ENCODE results near the gene HM13.
"Not testable (repeated sequence)": the region's sequence is repeated elsewhere in the genome, so short reads cannot be mapped to it uniquely, and the experiment has no call there.

The HM13 gene

DNA sequence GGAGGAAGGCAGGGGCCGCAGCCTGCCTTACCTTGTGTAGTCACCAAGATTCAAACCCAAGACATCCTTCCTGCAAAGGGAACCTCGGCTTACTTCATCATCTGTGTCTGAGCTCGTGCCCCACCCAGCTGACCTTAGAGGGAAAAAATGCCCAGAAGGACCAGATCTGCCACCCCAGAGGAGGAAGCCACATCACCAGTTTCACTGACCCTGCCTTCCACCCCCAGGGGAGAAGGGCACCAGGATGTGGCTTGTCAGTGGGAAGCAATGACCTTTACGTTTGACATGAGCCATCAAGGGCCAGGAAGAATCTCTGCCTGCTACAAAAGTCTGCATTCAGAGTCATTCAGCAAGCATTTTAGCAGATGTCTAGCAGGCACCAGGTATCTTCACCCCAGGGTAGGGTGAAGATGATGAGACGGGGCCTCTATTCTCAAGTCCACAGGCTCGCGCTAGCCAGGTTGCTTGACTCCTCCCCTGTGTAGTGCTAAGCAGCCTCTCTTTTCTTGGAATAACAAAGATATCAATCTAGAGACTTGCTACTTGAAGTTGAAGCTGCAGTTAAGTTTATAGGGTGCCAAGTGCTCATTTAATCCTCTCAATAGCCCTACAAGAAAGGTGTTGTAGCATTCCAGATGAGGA is 28.1 kb downstream of the HM13 start:
- POLR2A ChIA-PET, result interaction anchor here (0.6 kb wide), 1 partner anchor 35 kb away, joined by 7 read pairs; no protein-coding TSS in a partner anchor
- DNase-seq (ENCODE audit: extremely low spot score), result no peak
- CTCF ChIA-PET, result interaction anchor here (0.9 to 3.4 kb wide), 10 partner anchors 15 to 181 kb away, joined by 3 to 17 read pairs (median 6); partner anchors contain the start of gene HM13
- TF ChIP-seq, protein P1, sequence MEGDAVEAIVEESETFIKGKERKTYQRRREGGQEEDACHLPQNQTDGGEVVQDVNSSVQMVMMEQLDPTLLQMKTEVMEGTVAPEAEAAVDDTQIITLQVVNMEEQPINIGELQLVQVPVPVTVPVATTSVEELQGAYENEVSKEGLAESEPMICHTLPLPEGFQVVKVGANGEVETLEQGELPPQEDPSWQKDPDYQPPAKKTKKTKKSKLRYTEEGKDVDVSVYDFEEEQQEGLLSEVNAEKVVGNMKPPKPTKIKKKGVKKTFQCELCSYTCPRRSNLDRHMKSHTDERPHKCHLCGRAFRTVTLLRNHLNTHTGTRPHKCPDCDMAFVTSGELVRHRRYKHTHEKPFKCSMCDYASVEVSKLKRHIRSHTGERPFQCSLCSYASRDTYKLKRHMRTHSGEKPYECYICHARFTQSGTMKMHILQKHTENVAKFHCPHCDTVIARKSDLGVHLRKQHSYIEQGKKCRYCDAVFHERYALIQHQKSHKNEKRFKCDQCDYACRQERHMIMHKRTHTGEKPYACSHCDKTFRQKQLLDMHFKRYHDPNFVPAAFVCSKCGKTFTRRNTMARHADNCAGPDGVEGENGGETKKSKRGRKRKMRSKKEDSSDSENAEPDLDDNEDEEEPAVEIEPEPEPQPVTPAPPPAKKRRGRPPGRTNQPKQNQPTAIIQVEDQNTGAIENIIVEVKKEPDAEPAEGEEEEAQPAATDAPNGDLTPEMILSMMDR (IDR thresholded peaks at IDR 0.05; ENCODE audit: control extremely low read depth, extremely low read depth, low read depth, missing control alignments), result no peak

DNA sequence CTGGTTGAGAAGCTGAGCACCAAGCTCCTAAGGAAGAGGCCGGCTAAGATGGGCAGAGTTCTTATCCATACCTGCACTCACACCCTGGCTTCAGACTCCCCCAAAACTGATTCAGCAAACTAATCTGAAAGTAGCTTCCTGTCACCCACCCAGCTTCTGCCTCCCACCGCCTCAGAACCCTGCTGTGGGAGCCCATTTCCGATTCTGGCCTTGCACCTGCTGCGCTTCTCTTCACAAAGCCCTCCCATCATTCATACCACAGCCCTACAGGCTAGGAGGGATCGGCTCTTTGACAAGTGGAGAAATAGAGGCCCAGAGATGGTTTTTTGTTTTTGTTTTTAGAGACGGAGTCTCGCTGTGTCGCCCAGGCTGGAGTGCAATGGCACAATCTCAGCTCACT is 28.7 kb downstream of the HM13 start:
- CTCF ChIA-PET, result interaction anchor here (0.9 to 3.4 kb wide), 6 partner anchors 17 to 181 kb away, joined by 3 to 12 read pairs (median 4); no protein-coding TSS in a partner anchor
- TF ChIP-seq, protein P1 (IDR thresholded peaks at IDR 0.05; ENCODE audit: control extremely low read depth, extremely low read depth, low read depth, missing control alignments), result no peak
- POLR2A ChIA-PET, result no interaction called here
- no peak for DNase-seq (ENCODE audit: extremely low spot score)

DNA sequence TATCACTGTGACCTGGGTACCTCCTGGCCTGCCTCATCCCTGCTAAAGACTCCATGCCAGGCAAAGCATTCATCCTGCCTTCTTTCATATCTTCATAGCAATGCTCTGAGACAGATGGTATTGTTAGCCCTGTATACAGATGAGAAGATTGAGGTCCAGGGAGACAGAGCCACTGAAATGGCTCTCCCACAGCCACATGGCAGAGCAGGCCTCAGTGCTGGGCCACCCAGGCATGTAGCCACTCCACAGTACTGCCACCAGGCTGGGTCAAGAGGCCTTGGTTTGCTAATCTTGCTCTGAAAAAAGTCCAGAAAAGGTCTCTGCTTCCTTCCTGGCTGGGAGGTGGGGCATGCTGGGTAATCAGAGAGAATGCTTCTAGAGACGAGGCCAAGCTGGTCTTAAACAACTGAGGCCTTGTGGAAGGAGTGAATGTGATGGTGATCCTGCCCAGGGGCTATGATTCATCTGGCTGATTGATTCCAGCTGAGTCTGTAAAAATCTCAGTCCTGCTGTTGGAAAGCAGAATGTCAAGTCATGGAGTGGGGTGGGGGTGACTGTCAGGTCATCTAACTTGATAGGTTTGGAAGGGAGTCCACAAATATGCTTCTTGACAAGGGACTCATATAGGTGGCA is 29.8 kb downstream of the HM13 start:
- DNase-seq (ENCODE audit: extremely low spot score), result no peak
- POLR2A ChIA-PET, result no interaction called here
- CTCF ChIA-PET, result interaction anchor here (0.7 to 5.9 kb wide), 7 partner anchors 12 to 69 kb away, joined by 3 to 51 read pairs (median 6); partner anchors contain the start of gene HM13
- TF ChIP-seq, protein P1 (IDR thresholded peaks at IDR 0.05; ENCODE audit: control extremely low read depth, extremely low read depth, low read depth, missing control alignments), result no peak

DNA sequence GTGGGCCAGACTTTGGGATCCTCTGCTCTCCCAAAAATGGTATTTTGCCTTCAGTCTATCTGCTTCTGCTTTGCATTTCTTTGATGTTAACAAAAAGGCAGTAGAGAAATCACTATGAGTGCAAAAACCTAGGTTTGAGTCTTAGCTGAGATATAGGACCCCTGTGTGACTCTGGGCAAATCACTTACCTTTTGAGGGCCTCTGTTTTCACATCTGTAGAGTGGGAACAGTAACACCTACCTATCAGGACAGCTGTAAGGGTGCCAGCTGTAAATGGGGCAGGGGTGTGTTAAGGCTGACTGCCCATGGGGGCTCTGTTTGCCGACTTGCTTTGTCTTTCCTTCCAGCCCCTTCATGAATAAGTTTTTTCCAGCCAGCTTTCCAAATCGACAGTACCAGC is 30.4 kb downstream of the HM13 start:
- TF ChIP-seq, protein P1 (IDR thresholded peaks at IDR 0.05; ENCODE audit: control extremely low read depth, extremely low read depth, low read depth, missing control alignments), result no peak
- ChIA-PET CTCF (interaction anchor here (0.7 to 5.9 kb wide), 6 partner anchors 13 to 68 kb away, joined by 3 to 51 read pairs (median 6); partner anchors contain the start of gene HM13), POLR2A (no interaction called here)
- no peak for DNase-seq (ENCODE audit: extremely low spot score)

DNA sequence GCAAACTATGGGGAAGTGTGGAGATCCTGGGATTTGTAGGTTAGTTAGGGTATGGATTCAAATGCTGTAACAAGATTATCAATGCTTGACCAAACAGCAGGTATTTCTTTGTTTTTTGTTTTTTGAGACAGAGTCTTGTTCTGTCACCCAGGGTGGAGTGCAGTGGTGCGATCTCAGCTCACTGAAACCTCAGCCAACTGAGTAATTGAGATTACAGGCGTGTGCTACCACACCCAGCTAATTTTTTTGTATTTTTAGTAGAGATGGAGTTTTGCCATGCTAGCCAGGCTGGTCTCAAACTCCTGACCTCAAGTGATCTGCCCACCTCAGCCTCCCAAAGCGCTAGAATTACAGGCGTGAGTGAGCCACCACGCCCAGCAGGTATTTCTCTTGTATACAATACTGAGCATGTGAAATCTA is 31.4 kb downstream of the HM13 start:
- not testable (repeated sequence) for DNase-seq (ENCODE audit: extremely low spot score)
- ChIA-PET POLR2A (interaction anchor here (0.6 kb wide), 1 partner anchor 37 kb away, joined by 7 read pairs; no protein-coding TSS in a partner anchor), CTCF (interaction anchor here (2.2 to 5.9 kb wide), 3 partner anchors 17 to 67 kb away, joined by 7 to 51 read pairs (median 12); no protein-coding TSS in a partner anchor)

DNA sequence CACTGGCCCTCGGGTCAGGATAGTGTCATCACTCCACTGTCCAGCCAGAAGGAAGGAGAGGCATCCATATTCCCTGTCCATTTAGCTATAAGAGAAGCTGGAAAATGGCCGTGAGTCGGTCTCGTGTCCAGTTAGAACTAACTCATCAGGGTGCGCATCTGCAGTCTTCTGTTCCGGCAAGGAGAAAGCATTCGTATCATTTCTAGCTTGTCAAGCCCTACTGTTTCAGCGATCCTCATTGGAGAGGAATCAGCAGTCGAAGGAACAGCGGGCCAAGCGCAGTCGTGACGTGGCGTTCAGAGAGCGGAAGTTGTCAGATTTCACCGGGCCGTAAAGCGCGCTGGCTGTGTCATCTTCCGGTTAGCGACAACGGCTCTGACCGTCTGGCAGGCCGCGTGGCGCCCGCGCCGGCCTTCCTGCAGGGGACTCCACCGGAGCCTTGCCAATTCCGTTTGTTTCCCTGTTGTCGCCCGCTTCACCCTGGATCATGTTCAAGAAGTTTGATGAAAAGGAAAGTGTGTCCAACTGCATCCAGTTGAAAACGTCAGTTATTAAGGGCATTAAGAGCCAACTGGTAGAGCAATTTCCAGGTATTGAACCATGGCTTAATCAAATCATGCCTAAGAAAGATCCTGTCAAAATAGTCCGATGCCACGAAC is 32.9 kb downstream of the HM13 start:
- CTCF ChIA-PET, result interaction anchor here (0.9 to 5.9 kb wide), 7 partner anchors 10 to 66 kb away, joined by 3 to 51 read pairs (median 8); no protein-coding TSS in a partner anchor

More for the DNA sequence above, 32.9 kb downstream of the HM13 start:
- TF ChIP-seq, protein P1 (IDR thresholded peaks at IDR 0.05; ENCODE audit: control extremely low read depth, extremely low read depth, low read depth, missing control alignments), result no peak
- POLR2A ChIA-PET, result interaction anchor here (0.5 kb wide), 1 partner anchor 21 kb away, joined by 3 read pairs; no protein-coding TSS in a partner anchor
- peak; percentile 85 for DNase-seq (ENCODE audit: extremely low spot score)

Measured in GM10248 (cell line).